K562 (cell line): ENCODE results near the gene DTYMK. TPM values are rescaled to one million over a fixed set of nuclear protein-coding genes. Genes with fewer than 3 reads are reported as not detected.

Experiments used
- CCNT2 ChIP-seq: IDR thresholded peaks from 2 replicates; pipeline ENCODE4 v1.6.1; 2011; ENCODE audit warnings: borderline replicate concordance, low read depth, mild to moderate bottlenecking, moderate library complexity, mixed read lengths, low read length; ENCODE audit not compliant: insufficient read length; ENCODE audit errors: extremely low read depth
- HDAC1 ChIP-seq, 2 experiments: fragments of 450-650 bp; IDR thresholded peaks; 2 replicates each; pipeline ENCODE4 v1.6.1; 2016 to 2017; ENCODE audit warnings: inconsistent platforms in 1 of 2, mild to moderate bottlenecking in 1 of 2, moderate library complexity in 1 of 2
- KDM1A ChIP-seq, 2 experiments: fragments of 450-650 bp; IDR thresholded peaks; 2 replicates each; pipeline ENCODE4 v1.6.1; 2016; ENCODE audit warnings: mild to moderate bottlenecking in 2 of 2
- LARP7 ChIP-seq: fragments of 450-650 bp; IDR thresholded peaks from 2 replicates; pipeline ENCODE4 v1.6.1; 2016
- PRMT5 ChIP-seq: sonication (generic); formaldehyde crosslinking; IDR thresholded peaks from 2 replicates; pipeline ENCODE4 v1.5.0; 2020; ENCODE audit warnings: missing genetic modification reagents
- RBM14 ChIP-seq: fragments of 200-400 bp; formaldehyde crosslinking; IDR thresholded peaks from 2 replicates; pipeline ENCODE4 v1.6.1; 2018; ENCODE audit warnings: low read depth, mild to moderate bottlenecking, low read length, moderate library complexity, borderline replicate concordance; ENCODE audit not compliant: insufficient read depth
- RBM25 ChIP-seq: fragments of 200-400 bp; formaldehyde crosslinking; IDR thresholded peaks from 2 replicates; pipeline ENCODE4 v1.6.1; 2018; ENCODE audit warnings: low read length, low read depth, moderate library complexity; ENCODE audit not compliant: severe bottlenecking
- SNRNP70 ChIP-seq: fragments of 200-400 bp; formaldehyde crosslinking; optimal IDR thresholded peaks from 2 replicates; pipeline ENCODE3; 2017; ENCODE audit warnings: low read depth, low read length
- TBL1XR1 ChIP-seq, 2 experiments: IDR thresholded peaks; 2 replicates each; pipeline ENCODE4 v1.6.1; 2012; ENCODE audit warnings: improper control_type of control experiment in 2 of 2, low read length in 2 of 2, mild to moderate bottlenecking in 1 of 2
- ZBED1 ChIP-seq: IDR thresholded peaks from 2 replicates; pipeline ENCODE4 v1.6.1; 2014
- ZNF408 ChIP-seq: fragments of 250-450 bp; sonication (Bioruptor Pico); IDR thresholded peaks from 2 replicates; pipeline ENCODE4 v1.4.0; 2020; ENCODE audit warnings: low read depth, mild to moderate bottlenecking, moderate library complexity
- ZNF57 ChIP-seq: fragments of 450-650 bp; formaldehyde crosslinking; IDR thresholded peaks from 2 replicates; pipeline ENCODE4 v1.4.0; 2020; ENCODE audit warnings: mild to moderate bottlenecking, moderate library complexity
- ZNF609 ChIP-seq: sonication (generic); formaldehyde crosslinking; IDR thresholded peaks from 2 replicates; pipeline ENCODE4 v1.8.1; 2023; ENCODE audit warnings: missing genetic modification reagents, mild to moderate bottlenecking, borderline replicate concordance
- ZNF778 ChIP-seq: fragments of 450-650 bp; formaldehyde crosslinking; IDR thresholded peaks from 2 replicates; pipeline ENCODE4 v1.4.0; 2020; ENCODE audit warnings: mild to moderate bottlenecking, moderate library complexity
- polyA plus RNA-seq, 8 experiments: library from polyadenylated mRNA; depleted of rRNA in 4 of 8; stranded (reverse) in 5 of 8; unstranded in 3 of 8; fragments of >200 nt; fragmentation: Nextera tagmentation in 2 of 8; fragmentation: Illumina TruSeq in 1 of 8; extraction: Ambion mirVana in 2 of 8; extraction: Trizol in 1 of 8; gene quantifications; 2 replicates each; pipeline versions ENCODE4 v1.2.1 to v1.2.3, GENCODE V29; 2011 to 2014; ENCODE audit warnings: inconsistent platforms in 1 of 8, missing spikeins in 1 of 8
- total RNA-seq, 7 experiments: library from RNA; depleted of rRNA in 6 of 7; stranded (reverse); fragments of >200 nt in 6 of 7; fragmentation: Illumina TruSeq in 2 of 7; extraction: Trizol in 2 of 7; gene quantifications; 2 replicates each; pipeline versions ENCODE4 v1.2.1 to v1.2.3, GENCODE V29; 2011 to 2021; ENCODE audit warnings: low replicate concordance in 1 of 7
- TF ChIP-seq, protein P1 (sequence below), 3 experiments: fragments of 200-800 bp in 1 of 3; fragments of 250-450 bp in 1 of 3; fragments of 450-650 bp in 1 of 3; sonication (Bioruptor Pico) in 1 of 3; sonication (Bioruptor generic) in 1 of 3; formaldehyde crosslinking in 1 of 3; IDR thresholded peaks; 2 replicates each; pipeline versions ENCODE4 v1.6.1 to v1.8.0; 2016 to 2022; ENCODE audit warnings: mild to moderate bottlenecking in 2 of 3, missing genetic modification characterization in 2 of 3, missing compliant biosample characterization in 1 of 3, moderate library complexity in 1 of 3
- TF ChIP-seq, protein P2 (sequence below), 2 experiments: fragments of 450-650 bp in 1 of 2; IDR thresholded peaks; 2 replicates each; pipeline ENCODE4 v1.6.1; 2011 to 2017; ENCODE audit warnings: low read depth in 2 of 2, antibody characterized with exemption in 1 of 2, borderline replicate concordance in 1 of 2, low read length in 1 of 2, mild to moderate bottlenecking in 1 of 2, mixed read lengths in 1 of 2; ENCODE audit not compliant: control insufficient read depth in 1 of 2

DTYMK gene
- total and polyA plus RNA-seq, 9 of the 15 experiments (the other 6 are each of a cell fraction or from before 2014, with no cell fraction given), result 8.2 to 85.0 (median 47.9) TPM

GRCh38 chr2:241730671-241731293 is 44.2 kb upstream of the DTYMK start (continued):
- TF ChIP-seq, protein P1, sequence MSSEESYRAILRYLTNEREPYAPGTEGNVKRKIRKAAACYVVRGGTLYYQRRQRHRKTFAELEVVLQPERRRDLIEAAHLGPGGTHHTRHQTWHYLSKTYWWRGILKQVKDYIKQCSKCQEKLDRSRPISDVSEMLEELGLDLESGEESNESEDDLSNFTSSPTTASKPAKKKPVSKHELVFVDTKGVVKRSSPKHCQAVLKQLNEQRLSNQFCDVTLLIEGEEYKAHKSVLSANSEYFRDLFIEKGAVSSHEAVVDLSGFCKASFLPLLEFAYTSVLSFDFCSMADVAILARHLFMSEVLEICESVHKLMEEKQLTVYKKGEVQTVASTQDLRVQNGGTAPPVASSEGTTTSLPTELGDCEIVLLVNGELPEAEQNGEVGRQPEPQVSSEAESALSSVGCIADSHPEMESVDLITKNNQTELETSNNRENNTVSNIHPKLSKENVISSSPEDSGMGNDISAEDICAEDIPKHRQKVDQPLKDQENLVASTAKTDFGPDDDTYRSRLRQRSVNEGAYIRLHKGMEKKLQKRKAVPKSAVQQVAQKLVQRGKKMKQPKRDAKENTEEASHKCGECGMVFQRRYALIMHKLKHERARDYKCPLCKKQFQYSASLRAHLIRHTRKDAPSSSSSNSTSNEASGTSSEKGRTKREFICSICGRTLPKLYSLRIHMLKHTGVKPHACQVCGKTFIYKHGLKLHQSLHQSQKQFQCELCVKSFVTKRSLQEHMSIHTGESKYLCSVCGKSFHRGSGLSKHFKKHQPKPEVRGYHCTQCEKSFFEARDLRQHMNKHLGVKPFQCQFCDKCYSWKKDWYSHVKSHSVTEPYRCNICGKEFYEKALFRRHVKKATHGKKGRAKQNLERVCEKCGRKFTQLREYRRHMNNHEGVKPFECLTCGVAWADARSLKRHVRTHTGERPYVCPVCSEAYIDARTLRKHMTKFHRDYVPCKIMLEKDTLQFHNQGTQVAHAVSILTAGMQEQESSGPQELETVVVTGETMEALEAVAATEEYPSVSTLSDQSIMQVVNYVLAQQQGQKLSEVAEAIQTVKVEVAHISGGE (CRISPR knock-in tag; IDR thresholded peaks at IDR 0.05), result no peak
- TF ChIP-seq, protein P2, sequence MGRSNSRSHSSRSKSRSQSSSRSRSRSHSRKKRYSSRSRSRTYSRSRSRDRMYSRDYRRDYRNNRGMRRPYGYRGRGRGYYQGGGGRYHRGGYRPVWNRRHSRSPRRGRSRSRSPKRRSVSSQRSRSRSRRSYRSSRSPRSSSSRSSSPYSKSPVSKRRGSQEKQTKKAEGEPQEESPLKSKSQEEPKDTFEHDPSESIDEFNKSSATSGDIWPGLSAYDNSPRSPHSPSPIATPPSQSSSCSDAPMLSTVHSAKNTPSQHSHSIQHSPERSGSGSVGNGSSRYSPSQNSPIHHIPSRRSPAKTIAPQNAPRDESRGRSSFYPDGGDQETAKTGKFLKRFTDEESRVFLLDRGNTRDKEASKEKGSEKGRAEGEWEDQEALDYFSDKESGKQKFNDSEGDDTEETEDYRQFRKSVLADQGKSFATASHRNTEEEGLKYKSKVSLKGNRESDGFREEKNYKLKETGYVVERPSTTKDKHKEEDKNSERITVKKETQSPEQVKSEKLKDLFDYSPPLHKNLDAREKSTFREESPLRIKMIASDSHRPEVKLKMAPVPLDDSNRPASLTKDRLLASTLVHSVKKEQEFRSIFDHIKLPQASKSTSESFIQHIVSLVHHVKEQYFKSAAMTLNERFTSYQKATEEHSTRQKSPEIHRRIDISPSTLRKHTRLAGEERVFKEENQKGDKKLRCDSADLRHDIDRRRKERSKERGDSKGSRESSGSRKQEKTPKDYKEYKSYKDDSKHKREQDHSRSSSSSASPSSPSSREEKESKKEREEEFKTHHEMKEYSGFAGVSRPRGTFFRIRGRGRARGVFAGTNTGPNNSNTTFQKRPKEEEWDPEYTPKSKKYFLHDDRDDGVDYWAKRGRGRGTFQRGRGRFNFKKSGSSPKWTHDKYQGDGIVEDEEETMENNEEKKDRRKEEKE (IDR thresholded peaks at IDR 0.05; ENCODE audit: borderline replicate concordance in 1 of 2, control insufficient read depth in 1 of 2, low read depth in 2 of 2, low read length in 1 of 2), result no peak
- TF ChIP-seq KDM1A (IDR thresholded peaks at IDR 0.05), result peak; percentile 93 to 95
- no peak for TF ChIP-seq LARP7
- no peak for TF ChIP-seq ZNF57
- peak; percentile 39 for TF ChIP-seq CCNT2
- TF ChIP-seq RBM25, result no peak
- peak in 1 of 2 experiments; percentile 38; a peak in 2 of 4 replicates for TF ChIP-seq TBL1XR1 (IDR thresholded peaks at IDR 0.05; ENCODE audit: low read length in 2 of 2)
- TF ChIP-seq ZBED1, result no peak
- no peak for TF ChIP-seq SNRNP70
- TF ChIP-seq PRMT5 (CRISPR knock-in tag), result no peak
- no peak for TF ChIP-seq ZNF408 (CRISPR knock-in tag)
- peak in 1 of 2 experiments; percentile 75; a peak in 2 of 4 replicates for TF ChIP-seq HDAC1 (IDR thresholded peaks at IDR 0.05)
- no peak for TF ChIP-seq ZNF778 (CRISPR knock-in tag)
- TF ChIP-seq ZNF609 (CRISPR knock-in tag), result no peak
- no peak for TF ChIP-seq RBM14
